Endothelial cell of umbilical vein (primary cell): ENCODE data around the gene PRR20C. TPM values are rescaled to one million over a fixed set of nuclear protein-coding genes. Genes with fewer than 3 reads are reported as not detected.
"Not testable (repeated sequence)": the region's sequence is repeated elsewhere in the genome, so short reads cannot be mapped to it uniquely, and the experiment has no call there.

Experiments
- Bru-seq: library from RNA; stranded (reverse); fragments of 400-500 nt; gene quantifications from one replicate; lab custom pipeline; 2021; lab: Mats Ljungman, UMichigan
- BruChase-seq, 2 experiments: library from RNA; stranded (reverse); fragments of 400-500 nt; gene quantifications; one replicate each; lab custom pipeline; 2021; lab: Mats Ljungman, UMichigan
- BruUV-seq: library from RNA; stranded (reverse); fragments of 400-500 nt; replicated peaks from 2 replicates; lab custom pipeline; 2021; lab: Mats Ljungman, UMichigan
- CTCF ChIA-PET: fragments of 300-600, 350-600 bp; sonication (Branson Sonifier 250); formaldehyde crosslinking; loops from one replicate; lab custom pipeline; 2021; ENCODE audit warnings: antibody characterized with exemption, inconsistent platforms; lab: Charles Lee
- POLR2A ChIA-PET: fragments of 300-600, 350-600 bp; sonication (Branson Sonifier 250); formaldehyde crosslinking; loops from one replicate; lab custom pipeline; 2021; ENCODE audit warnings: antibody characterized with exemption, inconsistent platforms; lab: Charles Lee
- DNase-seq: peaks from one replicate; pipeline ENCODE4 v3.0.0-alpha.2; 2011; ENCODE audit warnings: low read depth, low spot score
- FAIRE-seq: peaks from 2 replicates; lab custom pipeline; 2011; peaks lifted over from hg19 to GRCh38; lab: Jason Lieb, UNC
- H2AFZ ChIP-seq: 2 replicates; pipeline ENCODE4 v1.6.0; 2012; ENCODE audit warnings: low read depth, low read length, control low read depth, inconsistent platforms
- H3K27ac ChIP-seq: 2 replicates; pipeline ENCODE4 v1.5.1; 2011; ENCODE audit warnings: low read depth, mild to moderate bottlenecking, control low read depth, low read length, moderate library complexity; ENCODE audit not compliant: insufficient read depth
- H3K27me3 ChIP-seq, 2 experiments: 2 replicates each; pipeline versions ENCODE4 v1.6.0 to v1.6.1; 2011; ENCODE audit warnings: low read length in 2 of 2, mixed read lengths in 1 of 2; ENCODE audit not compliant: control insufficient read depth in 2 of 2, insufficient read depth in 2 of 2
- H3K36me3 ChIP-seq, 2 experiments: 2 replicates in 1 of 2; 3 replicates in 1 of 2; pipeline ENCODE4 v1.5.1; 2011; ENCODE audit warnings: low read length in 2 of 2, mild to moderate bottlenecking in 1 of 2, moderate library complexity in 1 of 2; ENCODE audit not compliant: control insufficient read depth in 2 of 2, insufficient read depth in 2 of 2; ENCODE audit errors: extremely low read depth in 1 of 2
- H3K4me1 ChIP-seq: 3 replicates; pipeline ENCODE4 v1.5.1; 2011; ENCODE audit warnings: mild to moderate bottlenecking, low read length; ENCODE audit not compliant: control insufficient read depth, insufficient read depth; ENCODE audit errors: extremely low read depth
- H3K4me2 ChIP-seq: 2 replicates; pipeline ENCODE4 v1.6.1; 2011; ENCODE audit warnings: low read length, control low read depth, mixed read lengths; ENCODE audit not compliant: insufficient read depth
- H3K4me3 ChIP-seq, 3 experiments: fragments of 200-600 bp in 1 of 3; sonication (generic), shearing (Covaris generic) in 1 of 3; replicated peaks in 1 of 3; 2 replicates each; pipeline ENCODE4 v1.5.1; 2011 to 2016; ENCODE audit warnings: control low read depth in 3 of 3, low read length in 3 of 3, mild to moderate bottlenecking in 2 of 3, inconsistent platforms in 1 of 3, low read depth in 1 of 3, moderate library complexity in 1 of 3; ENCODE audit not compliant: insufficient read depth in 1 of 3
- H3K79me2 ChIP-seq: 2 replicates; pipeline ENCODE4 v1.6.0; 2012; ENCODE audit warnings: low read length, inconsistent platforms; ENCODE audit not compliant: control insufficient read depth, insufficient read depth
- H3K9ac ChIP-seq: replicated peaks from 2 replicates; pipeline ENCODE3; 2011; ENCODE audit warnings: low read length, control low read depth; ENCODE audit not compliant: insufficient read depth; ENCODE audit errors: extremely low read depth
- H3K9me1 ChIP-seq: replicated peaks from 3 replicates; pipeline ENCODE4 v1.6.0; 2011; ENCODE audit warnings: mild to moderate bottlenecking, low read length; ENCODE audit not compliant: control insufficient read depth, insufficient read depth; ENCODE audit errors: extremely low read depth
- H3K9me3 ChIP-seq: replicated peaks from 2 replicates; pipeline ENCODE4 v1.5.1; 2012; ENCODE audit warnings: low read length, inconsistent platforms; ENCODE audit not compliant: control insufficient read depth, insufficient read depth
- H4K20me1 ChIP-seq: replicated peaks from 2 replicates; pipeline ENCODE3; 2011; ENCODE audit warnings: mild to moderate bottlenecking, low read length; ENCODE audit not compliant: control insufficient read depth, insufficient read depth; ENCODE audit errors: extremely low read depth
- CTCF ChIP-seq, 2 donors: IDR thresholded peaks; 1 replicate in 1 of 2; 2 replicates in 1 of 2; pipeline ENCODE4 v1.5.1; 2011; ENCODE audit warnings: low read length in 2 of 2, mild to moderate bottlenecking in 2 of 2, moderate library complexity in 2 of 2, control low read depth in 1 of 2, inconsistent platforms in 1 of 2, low read depth in 1 of 2; ENCODE audit not compliant: insufficient read depth in 1 of 2; ENCODE audit errors: extremely low read depth in 1 of 2
- EZH2 ChIP-seq: IDR thresholded peaks from 2 replicates; pipeline ENCODE4 v1.6.1; 2012; ENCODE audit warnings: borderline replicate concordance, low read depth, mild to moderate bottlenecking, moderate library complexity, low read length, inconsistent platforms; ENCODE audit not compliant: severe bottlenecking
- FOS ChIP-seq: IDR thresholded peaks from 2 replicates; pipeline ENCODE4 v1.6.1; 2011; ENCODE audit warnings: mild to moderate bottlenecking, low read length, moderate library complexity, borderline replicate concordance; ENCODE audit not compliant: insufficient read depth
- GATA2 ChIP-seq: IDR thresholded peaks from 2 replicates; pipeline ENCODE4 v1.7.0; 2011; ENCODE audit warnings: low read depth, mild to moderate bottlenecking, moderate library complexity, mixed read lengths, low read length; ENCODE audit not compliant: insufficient read length, insufficient read depth
- JUN ChIP-seq: IDR thresholded peaks from 2 replicates; pipeline ENCODE4 v1.6.1; 2011; ENCODE audit warnings: borderline replicate concordance, low read depth; ENCODE audit not compliant: insufficient read length, insufficient read depth
- MAX ChIP-seq: IDR thresholded peaks from 2 replicates; pipeline ENCODE4 v1.6.1; 2011; ENCODE audit not compliant: insufficient read depth, insufficient read length
- POLR2A ChIP-seq: IDR thresholded peaks from 2 replicates; pipeline ENCODE4 v1.6.1; 2012; ENCODE audit warnings: low read depth, mild to moderate bottlenecking, control low read depth, low read length
- POLR2AphosphoS5 ChIP-seq: IDR thresholded peaks from 2 replicates; pipeline ENCODE4 v1.6.1; 2012; ENCODE audit warnings: low read depth, mild to moderate bottlenecking, control low read depth, low read length, moderate library complexity; ENCODE audit not compliant: insufficient read depth
- dilution Hi-C: fragments of 300-500 bp; cut with MboI; formaldehyde crosslinking; loops from one replicate; pipeline ENCODE4 v1.15.0; 2019; ENCODE audit warnings: low sequenced_read_pairs; ENCODE audit not compliant: extremely low pct_ligation_motif_present
- intact Hi-C: fragments of 100-400 bp; cut with micrococcal nuclease; formaldehyde crosslinking; loops from one replicate; pipeline ENCODE4 v1.10.0; 2022
- long read RNA-seq: library from polyadenylated mRNA; stranded (forward); transcript quantifications from one replicate; pipeline ENCODE4 v2.0.0, GENCODE V29; 2021
- polyA minus RNA-seq, 3 experiments: library from RNA; depleted of rRNA, polyadenylated mRNA; stranded (reverse); fragments of >200 nt; gene quantifications; 1 replicate in 1 of 3; 2 replicates in 2 of 3; pipeline ENCODE4 v1.2.3, GENCODE V29; 2011
- polyA plus RNA-seq, 4 experiments: library from polyadenylated mRNA; depleted of rRNA in 3 of 4; stranded (reverse) in 3 of 4; unstranded in 1 of 4; fragments of >200 nt; gene quantifications; 2 replicates each; pipeline versions ENCODE4 v1.2.1 to v1.2.3, GENCODE V29; 2011 to 2012; ENCODE audit warnings: missing spikeins in 1 of 4
- total RNA-seq: library from RNA; stranded (reverse); gene quantifications from 2 replicates; pipeline ENCODE4 v1.2.3, GENCODE V29; 2021

Gene PRR20C
- total RNA-seq, result not detected in 2 replicates
- polyA plus RNA-seq, result not detected in 2 replicates
- not detected in 2 replicates for polyA plus RNA-seq (2011; cell fraction: cytosol; rRNA removed)
- not detected in 2 replicates for polyA plus RNA-seq (2011; cell fraction: nucleus; rRNA removed)
- not detected in 2 replicates for polyA plus RNA-seq (2012)
- not detected in 2 replicates for polyA minus RNA-seq
- not detected for polyA minus RNA-seq (2011; cell fraction: cytosol; rRNA and poly(A)+ RNA removed)
- polyA minus RNA-seq (2011; cell fraction: nucleus; rRNA and poly(A)+ RNA removed), result not detected in 2 replicates
- not detected for Bru-seq, nascent RNA
- BruChase-seq, experiment 1, labeled RNA remaining after a 6-hour chase, result not detected
- not detected for BruChase-seq, experiment 2, labeled RNA remaining after a 2-hour chase
- long read RNA-seq, result 0 reads

- CTCF ChIA-PET, H3K9ac ChIP-seq, H3K9me1 ChIP-seq, H3K4me1 ChIP-seq, H3K4me3 ChIP-seq, dilution Hi-C loops, DNase-seq, H4K20me1 ChIP-seq, H3K36me3 ChIP-seq, H3K4me2 ChIP-seq, H3K9me3 ChIP-seq, FAIRE-seq, H3K27me3 ChIP-seq, BruUV-seq, POLR2A ChIA-PET, H3K79me2 ChIP-seq, intact Hi-C loops, H2AFZ ChIP-seq, H3K27ac ChIP-seq: not testable (repeated sequence)
Measured at GRCh38 chr13:57153761-57154160, at the start of gene PRR20C. Gene PRR20C, plus strand, starts transcription at chr13:57154061. Its CDS starts 387 bp downstream, at chr13:57154448.

GRCh38 chr13:57114945-57115344 lies 38.9 kb upstream of the PRR20C start:
- Histone ChIP-seq H3K79me2 (no peaks in the 10 kb centered on the region), H4K20me1 (no peaks in the 10 kb centered on the region), H2AFZ (no peak overlapping the region), H3K36me3 (no peaks in the 10 kb centered on the region), H3K4me3 (no peak overlapping the region), H3K27me3 (no peaks in the 10 kb centered on the region), H3K4me2 (no peak overlapping the region), H3K27ac (no peak overlapping the region), H3K9ac (no peak overlapping the region), H3K4me1 (no peaks in the 10 kb centered on the region), H3K9me3 (no peaks in the 10 kb centered on the region), H3K9me1 (no peaks in the 10 kb centered on the region)
- dilution Hi-C loops (no loop called here), intact Hi-C loops (no loop called here)
- FAIRE-seq (no peak), DNase-seq (no peak)
- TF ChIP-seq JUN (no peak), POLR2AphosphoS5 (no peak), MAX (no peak), EZH2 (no peak), POLR2A (no peak), FOS (no peak), CTCF (IDR thresholded peaks at IDR 0.05; ENCODE audit: extremely low read depth in 1 of 2, insufficient read depth in 1 of 2, low read depth in 1 of 2, low read length in 2 of 2) (no peak), GATA2 (no peak)
- BruUV-seq, result no TSS peak
- CTCF ChIA-PET, result no interaction called here
- POLR2A ChIA-PET, result no interaction called here
